IMR-90 (cell line): ENCODE measurements around the gene MEIKIN. TPM values are rescaled to one million over a fixed set of nuclear protein-coding genes. Genes with fewer than 3 reads are reported as not detected.

ENCODE experiments used
- BHLHE40 ChIP-seq: fragments of 150-350 bp; IDR thresholded peaks from 2 replicates; pipeline ENCODE4 v1.6.1; 2016; ENCODE audit warnings: mild to moderate bottlenecking, low read depth, low read length
- MXI1 ChIP-seq: IDR thresholded peaks from 2 replicates; pipeline ENCODE4 v1.6.1; 2012; ENCODE audit warnings: low read depth, mild to moderate bottlenecking, low read length, moderate library complexity, borderline replicate concordance
- NFE2L2 ChIP-seq: fragments of 150-350 bp; IDR thresholded peaks from 2 replicates; pipeline ENCODE4 v1.6.1; 2016; ENCODE audit warnings: low read depth, mild to moderate bottlenecking, low read length
- RAD21 ChIP-seq: IDR thresholded peaks from 2 replicates; pipeline ENCODE4 v1.6.1; 2012; ENCODE audit warnings: low read length, improper control_type of control experiment
- RFX5 ChIP-seq: IDR thresholded peaks from 2 replicates; pipeline ENCODE4 v1.8.0; 2012; ENCODE audit warnings: low read depth, mild to moderate bottlenecking, low read length, moderate library complexity
- polyA plus RNA-seq, 3 experiments: library from polyadenylated mRNA; depleted of rRNA; stranded (reverse); fragments of >200 nt; gene quantifications; 2 replicates each; pipeline ENCODE4 v1.2.3, GENCODE V29; 2012; ENCODE audit warnings: low replicate concordance in 1 of 3
- total RNA-seq: library from RNA; depleted of rRNA; stranded (reverse); fragments of >200 nt; gene quantifications from 2 replicates; pipeline ENCODE4 v1.2.3, GENCODE V29; 2012
- TF ChIP-seq, protein P1 (sequence below): conservative IDR thresholded peaks from 2 replicates; pipeline ENCODE4 v1.5.1; 2012; ENCODE audit warnings: mild to moderate bottlenecking, low read depth, low read length, improper control_type of control experiment

Gene MEIKIN
- total and polyA plus RNA-seq, 2 of the 4 experiments (the other 2 are of a cell fraction), result not detected

DNA sequence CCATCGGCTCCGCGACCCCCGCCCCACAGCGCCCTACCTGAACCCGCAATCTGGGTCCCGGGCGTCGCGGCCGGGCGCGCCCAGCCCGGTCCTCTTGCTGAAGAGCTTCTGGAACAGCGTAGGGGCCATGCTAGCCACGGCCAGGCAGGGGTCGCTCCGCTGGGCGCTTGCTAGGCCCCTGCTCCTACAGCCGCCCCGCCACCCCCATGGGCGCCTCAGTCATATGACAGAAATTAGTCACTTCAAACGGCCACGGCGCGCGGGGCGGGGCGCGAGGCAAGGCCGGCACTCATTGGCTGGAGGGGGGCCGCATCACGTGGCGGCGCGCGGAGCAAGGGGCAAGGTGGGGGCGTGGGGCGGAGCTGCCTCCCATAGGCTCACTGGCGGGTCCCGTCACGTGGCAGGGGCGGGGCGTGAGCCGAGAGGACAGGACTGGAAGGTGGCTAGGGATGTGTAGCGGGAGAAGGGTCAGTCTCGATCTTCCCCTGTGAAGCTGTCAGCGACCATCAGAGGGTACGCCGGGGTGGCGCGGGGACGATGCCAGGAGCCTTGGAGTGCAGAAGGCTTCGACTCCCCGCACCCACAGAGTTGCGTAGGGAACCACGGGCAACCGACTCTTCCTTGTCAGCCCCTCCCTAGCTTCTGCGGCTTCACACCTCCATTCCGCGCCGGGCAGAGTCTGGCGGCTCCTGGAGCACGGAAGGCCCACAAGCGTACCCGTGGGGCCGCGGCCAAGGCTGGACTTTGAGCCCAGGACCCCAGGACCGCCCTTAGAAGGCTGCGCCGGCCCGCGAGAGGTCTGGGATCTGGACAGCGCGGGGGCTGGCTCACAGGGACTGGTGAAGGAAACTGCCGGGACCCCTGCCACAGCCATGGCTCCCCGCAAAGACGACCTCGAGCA is 148.4 kb downstream of the MEIKIN start, which contains the start of gene FNIP1 (continued):
- TF ChIP-seq, protein P1, sequence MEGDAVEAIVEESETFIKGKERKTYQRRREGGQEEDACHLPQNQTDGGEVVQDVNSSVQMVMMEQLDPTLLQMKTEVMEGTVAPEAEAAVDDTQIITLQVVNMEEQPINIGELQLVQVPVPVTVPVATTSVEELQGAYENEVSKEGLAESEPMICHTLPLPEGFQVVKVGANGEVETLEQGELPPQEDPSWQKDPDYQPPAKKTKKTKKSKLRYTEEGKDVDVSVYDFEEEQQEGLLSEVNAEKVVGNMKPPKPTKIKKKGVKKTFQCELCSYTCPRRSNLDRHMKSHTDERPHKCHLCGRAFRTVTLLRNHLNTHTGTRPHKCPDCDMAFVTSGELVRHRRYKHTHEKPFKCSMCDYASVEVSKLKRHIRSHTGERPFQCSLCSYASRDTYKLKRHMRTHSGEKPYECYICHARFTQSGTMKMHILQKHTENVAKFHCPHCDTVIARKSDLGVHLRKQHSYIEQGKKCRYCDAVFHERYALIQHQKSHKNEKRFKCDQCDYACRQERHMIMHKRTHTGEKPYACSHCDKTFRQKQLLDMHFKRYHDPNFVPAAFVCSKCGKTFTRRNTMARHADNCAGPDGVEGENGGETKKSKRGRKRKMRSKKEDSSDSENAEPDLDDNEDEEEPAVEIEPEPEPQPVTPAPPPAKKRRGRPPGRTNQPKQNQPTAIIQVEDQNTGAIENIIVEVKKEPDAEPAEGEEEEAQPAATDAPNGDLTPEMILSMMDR, result 0 out of 2 replicates have a peak, but pooled peaks have one; percentile 5
- TF ChIP-seq RAD21 (no peak), RFX5 (0 out of 2 replicates have a peak, but pooled peaks have one; percentile 19), NFE2L2 (no peak), BHLHE40 (peak; percentile 89), MXI1 (0 out of 2 replicates have a peak, but pooled peaks have one; percentile 20)
